ENCODE data around the gene SETBP1.

Gene SETBP1

GRCh38 chr18:44638811-44639210 is 41.9 kb upstream of the SETBP1 start:
- TF ChIP-seq YY1 (IDR thresholded peaks at IDR 0.05; ENCODE audit: insufficient read depth, insufficient read length) (no peak), SUZ12 (IDR thresholded peaks at IDR 0.05; ENCODE audit: extremely low read depth, insufficient read depth, insufficient read length) (no peak), ZNF274 (IDR thresholded peaks at IDR 0.05; ENCODE audit: low read depth, low read length) (no peak)
- Histone ChIP-seq H3K9me3 (ENCODE audit: insufficient read depth, low read length) (no peaks in the 10 kb centered on the region), H3K4me1 (ENCODE audit: insufficient read depth, insufficient read length) (no peaks in the 10 kb centered on the region), H3K4me3 (ENCODE audit: insufficient read length, low read depth) (no peak overlapping the region), H3K9ac (ENCODE audit: insufficient read length, low read depth) (no peak overlapping the region), H3K27me3 (ENCODE audit: insufficient read depth, insufficient read length) (no peaks in the 10 kb centered on the region), H3K36me3 (ENCODE audit: insufficient read depth, insufficient read length, low read length) (no peaks in the 10 kb centered on the region)
- DNase-seq (ENCODE audit: low read depth, low spot score), result no peak

DNA sequence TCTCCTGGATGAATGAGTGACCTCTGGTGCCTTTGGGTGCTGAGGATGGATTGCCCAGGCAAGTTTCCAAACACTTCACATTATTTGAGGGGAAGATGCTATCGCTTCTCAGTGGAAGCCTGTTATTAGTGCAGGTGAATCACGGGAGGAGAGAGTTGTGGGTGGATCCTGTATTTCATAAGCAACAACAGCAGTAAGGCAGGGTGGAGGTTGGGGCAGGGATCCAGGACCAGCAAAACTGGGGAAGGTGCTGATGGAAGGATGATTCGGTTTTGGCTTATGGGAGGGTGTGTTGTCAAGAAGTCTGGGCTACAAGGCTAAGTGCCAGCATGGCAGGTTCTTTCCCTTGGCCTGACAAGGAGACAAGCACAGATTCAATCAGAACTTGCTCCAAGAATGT is 37.7 kb upstream of the SETBP1 start:
- TF ChIP-seq YY1 (IDR thresholded peaks at IDR 0.05; ENCODE audit: insufficient read depth, insufficient read length) (no peak), ZNF274 (IDR thresholded peaks at IDR 0.05; ENCODE audit: low read depth, low read length) (no peak), SUZ12 (IDR thresholded peaks at IDR 0.05; ENCODE audit: extremely low read depth, insufficient read depth, insufficient read length) (no peak)
- no peaks in the 10 kb centered on the region for H3K27me3 ChIP-seq (ENCODE audit: insufficient read depth, insufficient read length)
- no peak overlapping the region for H3K9ac ChIP-seq (ENCODE audit: insufficient read length, low read depth)
- no peaks in the 10 kb centered on the region for H3K9me3 ChIP-seq (ENCODE audit: insufficient read depth, low read length)
- H3K4me1 ChIP-seq (ENCODE audit: insufficient read depth, insufficient read length), result no peaks in the 10 kb centered on the region
- H3K4me3 ChIP-seq (ENCODE audit: insufficient read length, low read depth), result no peak overlapping the region
- DNase-seq (ENCODE audit: low read depth, low spot score), result no peak
- H3K36me3 ChIP-seq (ENCODE audit: insufficient read depth, insufficient read length, low read length), result no peaks in the 10 kb centered on the region

GRCh38 chr18:44651478-44651877 is 29.2 kb upstream of the SETBP1 start:
- no peaks in the 10 kb centered on the region for H3K4me1 ChIP-seq (ENCODE audit: insufficient read depth, insufficient read length)
- H3K36me3 ChIP-seq (ENCODE audit: insufficient read depth, insufficient read length, low read length), result no peaks in the 10 kb centered on the region
- no peak overlapping the region for H3K4me3 ChIP-seq (ENCODE audit: insufficient read length, low read depth)
- no peaks in the 10 kb centered on the region for H3K27me3 ChIP-seq (ENCODE audit: insufficient read depth, insufficient read length)
- H3K9ac ChIP-seq (ENCODE audit: insufficient read length, low read depth), result no peak overlapping the region
- TF ChIP-seq YY1 (IDR thresholded peaks at IDR 0.05; ENCODE audit: insufficient read depth, insufficient read length), result no peak
- no peak for TF ChIP-seq ZNF274 (IDR thresholded peaks at IDR 0.05; ENCODE audit: low read depth, low read length)
- no peak for TF ChIP-seq SUZ12 (IDR thresholded peaks at IDR 0.05; ENCODE audit: extremely low read depth, insufficient read depth, insufficient read length)
- no peaks in the 10 kb centered on the region for H3K9me3 ChIP-seq (ENCODE audit: insufficient read depth, low read length)
- DNase-seq (ENCODE audit: low read depth, low spot score), result peak; percentile 2

DNA sequence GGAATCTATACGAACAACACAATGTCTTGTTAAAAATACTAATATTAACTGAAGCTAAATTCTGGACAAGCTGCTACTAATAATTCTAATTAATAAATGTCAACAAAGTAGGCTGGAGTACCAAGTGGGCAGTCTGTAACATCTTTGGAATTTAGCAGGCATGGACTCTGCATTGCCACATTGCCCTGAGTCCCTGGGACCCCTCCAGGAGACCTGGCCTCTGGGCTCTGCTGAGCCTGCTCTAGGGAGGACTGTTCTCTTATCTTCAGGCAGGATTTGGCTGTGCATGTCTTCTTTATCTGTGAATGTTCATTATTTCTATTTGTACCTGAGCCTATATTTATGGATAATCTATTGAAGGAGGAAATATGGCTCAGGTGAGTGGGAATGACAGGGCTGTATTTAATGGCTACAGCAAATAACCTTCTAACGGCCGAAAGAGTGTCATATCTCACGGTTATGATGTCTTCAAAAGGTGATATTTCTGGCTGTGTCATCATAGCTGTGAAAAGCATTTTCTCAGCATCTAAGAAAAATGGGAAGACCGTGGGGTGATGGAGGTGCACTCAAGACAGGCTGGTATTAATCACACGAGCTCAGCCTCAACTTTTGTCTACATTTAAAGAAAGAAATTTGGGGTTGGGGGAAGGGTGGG is 28.6 kb upstream of the SETBP1 start:
- DNase-seq (ENCODE audit: low read depth, low spot score), result no peak
- Histone ChIP-seq H3K4me3 (ENCODE audit: insufficient read length, low read depth) (no peak overlapping the region), H3K9ac (ENCODE audit: insufficient read length, low read depth) (no peak overlapping the region), H3K4me1 (ENCODE audit: insufficient read depth, insufficient read length) (no peaks in the 10 kb centered on the region), H3K36me3 (ENCODE audit: insufficient read depth, insufficient read length, low read length) (no peaks in the 10 kb centered on the region), H3K27me3 (ENCODE audit: insufficient read depth, insufficient read length) (no peaks in the 10 kb centered on the region), H3K9me3 (ENCODE audit: insufficient read depth, low read length) (no peaks in the 10 kb centered on the region)
- TF ChIP-seq ZNF274 (IDR thresholded peaks at IDR 0.05; ENCODE audit: low read depth, low read length), result no peak
- TF ChIP-seq YY1 (IDR thresholded peaks at IDR 0.05; ENCODE audit: insufficient read depth, insufficient read length), result no peak
- no peak for TF ChIP-seq SUZ12 (IDR thresholded peaks at IDR 0.05; ENCODE audit: extremely low read depth, insufficient read depth, insufficient read length)

GRCh38 chr18:44652722-44653121 is 28.0 kb upstream of the SETBP1 start:
- H3K36me3 ChIP-seq (ENCODE audit: insufficient read depth, insufficient read length, low read length), result no peaks in the 10 kb centered on the region
- H3K4me3 ChIP-seq (ENCODE audit: insufficient read length, low read depth), result no peak overlapping the region
- no peak overlapping the region for H3K9ac ChIP-seq (ENCODE audit: insufficient read length, low read depth)
- H3K4me1 ChIP-seq (ENCODE audit: insufficient read depth, insufficient read length), result no peaks in the 10 kb centered on the region
- no peaks in the 10 kb centered on the region for H3K27me3 ChIP-seq (ENCODE audit: insufficient read depth, insufficient read length)
- DNase-seq (ENCODE audit: low read depth, low spot score), result no peak
- TF ChIP-seq SUZ12 (IDR thresholded peaks at IDR 0.05; ENCODE audit: extremely low read depth, insufficient read depth, insufficient read length) (no peak), YY1 (IDR thresholded peaks at IDR 0.05; ENCODE audit: insufficient read depth, insufficient read length) (no peak), ZNF274 (IDR thresholded peaks at IDR 0.05; ENCODE audit: low read depth, low read length) (no peak)
- no peaks in the 10 kb centered on the region for H3K9me3 ChIP-seq (ENCODE audit: insufficient read depth, low read length)

DNA sequence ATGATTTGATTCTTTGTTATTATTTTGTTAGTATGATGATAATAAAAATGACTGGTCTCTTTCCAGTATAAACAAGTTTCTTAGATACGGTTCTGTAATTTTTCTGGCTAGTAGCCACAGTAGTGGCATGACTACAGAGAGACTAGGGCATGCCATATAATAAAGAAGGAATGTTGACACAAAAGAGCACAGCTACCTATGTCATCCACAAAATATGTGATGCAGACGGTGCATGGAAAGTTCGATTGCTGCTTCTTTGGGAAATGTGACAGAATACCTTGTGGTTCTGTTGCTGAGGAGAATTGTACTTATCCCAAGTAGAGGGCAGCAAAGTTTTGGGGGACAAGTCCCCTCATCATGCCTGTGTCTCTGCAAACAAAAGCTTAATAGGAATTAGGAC is 26.1 kb upstream of the SETBP1 start:
- Histone ChIP-seq H3K36me3 (ENCODE audit: insufficient read depth, insufficient read length, low read length) (no peaks in the 10 kb centered on the region), H3K4me3 (ENCODE audit: insufficient read length, low read depth) (no peak overlapping the region), H3K4me1 (ENCODE audit: insufficient read depth, insufficient read length) (no peaks in the 10 kb centered on the region), H3K27me3 (ENCODE audit: insufficient read depth, insufficient read length) (no peaks in the 10 kb centered on the region), H3K9ac (ENCODE audit: insufficient read length, low read depth) (no peak overlapping the region), H3K9me3 (ENCODE audit: insufficient read depth, low read length) (no peaks in the 10 kb centered on the region)
- no peak for TF ChIP-seq ZNF274 (IDR thresholded peaks at IDR 0.05; ENCODE audit: low read depth, low read length)
- TF ChIP-seq YY1 (IDR thresholded peaks at IDR 0.05; ENCODE audit: insufficient read depth, insufficient read length), result no peak
- no peak for TF ChIP-seq SUZ12 (IDR thresholded peaks at IDR 0.05; ENCODE audit: extremely low read depth, insufficient read depth, insufficient read length)
- DNase-seq (ENCODE audit: low read depth, low spot score), result no peak

GRCh38 chr18:44655435-44655834 is 25.3 kb upstream of the SETBP1 start:
- H3K4me3 ChIP-seq (ENCODE audit: insufficient read length, low read depth), result no peak overlapping the region
- H3K36me3 ChIP-seq (ENCODE audit: insufficient read depth, insufficient read length, low read length), result no peaks in the 10 kb centered on the region
- DNase-seq (ENCODE audit: low read depth, low spot score), result no peak
- no peaks in the 10 kb centered on the region for H3K9me3 ChIP-seq (ENCODE audit: insufficient read depth, low read length)
- no peaks in the 10 kb centered on the region for H3K27me3 ChIP-seq (ENCODE audit: insufficient read depth, insufficient read length)
- H3K9ac ChIP-seq (ENCODE audit: insufficient read length, low read depth), result no peak overlapping the region
- H3K4me1 ChIP-seq (ENCODE audit: insufficient read depth, insufficient read length), result no peaks in the 10 kb centered on the region
- no peak for TF ChIP-seq SUZ12 (IDR thresholded peaks at IDR 0.05; ENCODE audit: extremely low read depth, insufficient read depth, insufficient read length)
- TF ChIP-seq ZNF274 (IDR thresholded peaks at IDR 0.05; ENCODE audit: low read depth, low read length), result no peak
- no peak for TF ChIP-seq YY1 (IDR thresholded peaks at IDR 0.05; ENCODE audit: insufficient read depth, insufficient read length)
